Caco-2 (cell line): Measurements from ENCODE around the gene PPL. TPM values are rescaled to one million over a fixed set of nuclear protein-coding genes. Genes with fewer than 3 reads are reported as not detected.

Experiments used
- BruUV-seq: library from RNA; stranded (reverse); fragments of 400-500 nt; replicated peaks from 2 replicates; lab custom pipeline; 2021; lab: Mats Ljungman, UMichigan
- CTCF ChIA-PET: fragments of 300-600 bp; sonication (Branson Sonifier 250); formaldehyde crosslinking; loops from one replicate; lab custom pipeline; 2022; ENCODE audit warnings: antibody characterized with exemption; lab: Charles Lee
- POLR2A ChIA-PET: fragments of 300-600 bp; sonication (Branson Sonifier 250); formaldehyde crosslinking; loops from one replicate; lab custom pipeline; 2022; ENCODE audit warnings: antibody characterized with exemption; lab: Charles Lee
- DNase-seq, 2 experiments: peaks; one replicate each; pipeline versions ENCODE4 v3.0.0 to v3.0.0-alpha.2; 2020 to 2022
- H3K27me3 ChIP-seq: replicated peaks from 2 replicates; pipeline ENCODE4 v1.6.0; 2011; ENCODE audit warnings: low read length; ENCODE audit not compliant: control insufficient read depth, insufficient read depth
- H3K36me3 ChIP-seq: 2 replicates; pipeline ENCODE4 v1.5.1; 2011; ENCODE audit warnings: low read length; ENCODE audit not compliant: control insufficient read depth, insufficient read depth
- H3K4me1 ChIP-seq: fragments of 250-450 bp; sonication (Bioruptor Pico); 2 replicates; pipeline ENCODE4 v1.5.1; 2020; ENCODE audit warnings: mild to moderate bottlenecking
- H3K4me3 ChIP-seq: 2 replicates; pipeline ENCODE4 v1.5.1; 2011; ENCODE audit warnings: low read depth, mild to moderate bottlenecking, control low read depth, low read length
- H3K9me3 ChIP-seq: fragments of 250-450 bp; sonication (Bioruptor Pico); 2 replicates; pipeline ENCODE4 v1.5.1; 2020; ENCODE audit warnings: mild to moderate bottlenecking, moderate library complexity
- H3K27ac Mint-ChIP-seq: one replicate; pipeline ENCODE4 v1.8.0; 2022; ENCODE audit warnings: mixed read lengths; ENCODE audit not compliant: unreplicated experiment
- H3K27me3 Mint-ChIP-seq: one replicate; pipeline ENCODE4 v1.8.0; 2022; ENCODE audit warnings: mixed read lengths; ENCODE audit not compliant: insufficient read depth, unreplicated experiment
- H3K36me3 Mint-ChIP-seq: one replicate; pipeline ENCODE4 v1.8.0; 2022; ENCODE audit warnings: mild to moderate bottlenecking, mixed read lengths; ENCODE audit not compliant: insufficient read depth, unreplicated experiment
- H3K4me1 Mint-ChIP-seq: one replicate; pipeline ENCODE4 v1.8.0; 2022; ENCODE audit warnings: low read depth, mixed read lengths; ENCODE audit not compliant: unreplicated experiment
- H3K4me3 Mint-ChIP-seq: one replicate; pipeline ENCODE4 v1.8.0; 2022; ENCODE audit warnings: mild to moderate bottlenecking, moderate library complexity, mixed read lengths; ENCODE audit not compliant: unreplicated experiment
- H3K9me3 Mint-ChIP-seq: one replicate; pipeline ENCODE4 v1.8.0; 2022; ENCODE audit warnings: mixed read lengths; ENCODE audit not compliant: unreplicated experiment
- intact Hi-C: fragments of 100-400 bp; cut with micrococcal nuclease; formaldehyde crosslinking; loops from one replicate; pipeline ENCODE4 v1.10.0; 2022; ENCODE audit not compliant: unreplicated experiment
- total RNA-seq: library from RNA; stranded (reverse); gene quantifications from 2 replicates; pipeline ENCODE4 v1.2.3, GENCODE V29; 2022
- TF ChIP-seq, protein P1 (sequence below), 2 experiments: fragments of 200-600 bp in 1 of 2; IDR thresholded peaks; 1 replicate in 1 of 2; 2 replicates in 1 of 2; pipeline versions ENCODE4 v1.5.1 to v1.8.0; 2011 to 2022; ENCODE audit warnings: antibody characterized with exemption in 1 of 2, control low read depth in 1 of 2, inconsistent platforms in 1 of 2, low read depth in 1 of 2, low read length in 1 of 2, mild to moderate bottlenecking in 1 of 2, moderate library complexity in 1 of 2; ENCODE audit not compliant: insufficient read depth in 1 of 2, severe bottlenecking in 1 of 2, unreplicated experiment in 1 of 2

Gene PPL
- total RNA-seq, 1 experiment from 2014 or later = 68.1 TPM

GRCh38 chr16:4914528-4915225, 22.3 kb downstream of the PPL start:
- Histone ChIP-seq H3K4me3 (no peak overlapping the region), H3K9me3 (no peaks in the 10 kb centered on the region), H3K27me3 (no peaks in the 10 kb centered on the region), H3K36me3 (no peaks in the 10 kb centered on the region), H3K4me1 (peaks cover 43% of the 10 kb centered on the region)
- CTCF ChIA-PET = no interaction called here
- DNase-seq = no peak
- no peaks in the 10 kb centered on the region for H3K27me3 Mint-ChIP-seq
- intact Hi-C loops = no loop called here
- no peak overlapping the region for H3K4me3 Mint-ChIP-seq
- POLR2A ChIA-PET = no interaction called here
- H3K9me3 Mint-ChIP-seq = no peaks in the 10 kb centered on the region
- BruUV-seq = no TSS peak
- TF ChIP-seq, protein P1, sequence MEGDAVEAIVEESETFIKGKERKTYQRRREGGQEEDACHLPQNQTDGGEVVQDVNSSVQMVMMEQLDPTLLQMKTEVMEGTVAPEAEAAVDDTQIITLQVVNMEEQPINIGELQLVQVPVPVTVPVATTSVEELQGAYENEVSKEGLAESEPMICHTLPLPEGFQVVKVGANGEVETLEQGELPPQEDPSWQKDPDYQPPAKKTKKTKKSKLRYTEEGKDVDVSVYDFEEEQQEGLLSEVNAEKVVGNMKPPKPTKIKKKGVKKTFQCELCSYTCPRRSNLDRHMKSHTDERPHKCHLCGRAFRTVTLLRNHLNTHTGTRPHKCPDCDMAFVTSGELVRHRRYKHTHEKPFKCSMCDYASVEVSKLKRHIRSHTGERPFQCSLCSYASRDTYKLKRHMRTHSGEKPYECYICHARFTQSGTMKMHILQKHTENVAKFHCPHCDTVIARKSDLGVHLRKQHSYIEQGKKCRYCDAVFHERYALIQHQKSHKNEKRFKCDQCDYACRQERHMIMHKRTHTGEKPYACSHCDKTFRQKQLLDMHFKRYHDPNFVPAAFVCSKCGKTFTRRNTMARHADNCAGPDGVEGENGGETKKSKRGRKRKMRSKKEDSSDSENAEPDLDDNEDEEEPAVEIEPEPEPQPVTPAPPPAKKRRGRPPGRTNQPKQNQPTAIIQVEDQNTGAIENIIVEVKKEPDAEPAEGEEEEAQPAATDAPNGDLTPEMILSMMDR (IDR thresholded peaks at IDR 0.05; ENCODE audit: insufficient read depth in 1 of 2, low read depth in 1 of 2, low read length in 1 of 2, severe bottlenecking in 1 of 2, unreplicated experiment in 1 of 2) = no peak
- H3K4me1 Mint-ChIP-seq = peaks cover 19% of the 10 kb centered on the region
- H3K27ac Mint-ChIP-seq = no peak overlapping the region
- peaks cover 39% of the 10 kb centered on the region for H3K36me3 Mint-ChIP-seq

DNA sequence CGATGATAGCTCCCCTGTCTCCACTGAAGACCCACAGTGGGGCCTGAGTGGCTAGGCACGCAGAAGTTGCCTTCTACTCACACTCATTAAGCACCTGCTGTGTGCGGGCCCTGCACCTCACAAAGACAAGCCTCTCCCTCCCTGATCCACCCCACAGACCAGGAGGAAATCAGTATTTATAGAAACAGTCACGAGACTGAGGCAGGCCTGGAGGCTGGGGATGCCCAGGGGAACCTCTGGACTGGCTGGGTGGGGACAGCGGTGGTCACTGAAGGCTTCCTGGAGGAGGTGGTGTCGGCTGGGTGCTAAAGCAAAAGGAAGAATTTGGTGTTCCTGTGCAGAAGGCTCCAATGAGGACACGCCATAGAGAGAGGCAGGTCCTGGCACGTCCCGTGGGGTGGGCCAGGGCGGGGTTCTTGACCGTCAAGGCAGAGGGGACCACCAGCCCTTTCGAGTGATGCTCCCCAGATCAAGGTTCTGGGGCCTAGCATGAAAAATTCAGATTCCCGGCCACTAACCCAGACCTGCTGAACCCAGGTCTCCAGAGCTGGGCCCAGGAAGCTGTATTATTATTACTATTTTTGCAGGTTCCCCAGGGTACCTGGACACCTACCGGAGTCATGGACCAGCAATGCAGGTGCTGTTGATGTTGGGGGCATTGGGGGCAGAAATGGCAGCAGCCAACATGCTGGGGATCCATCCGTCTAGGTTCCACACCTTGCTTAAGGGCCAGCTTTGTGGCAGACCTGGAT, 23.0 kb downstream of the PPL start:
- Mint-ChIP-seq H3K4me3 (no peak overlapping the region), H3K27ac (peak overlapping the region; percentile 70), H3K4me1 (peaks cover 14% of the 10 kb centered on the region), H3K36me3 (peaks cover 39% of the 10 kb centered on the region), H3K27me3 (no peaks in the 10 kb centered on the region), H3K9me3 (no peaks in the 10 kb centered on the region)
- H3K27me3 ChIP-seq = no peaks in the 10 kb centered on the region
- DNase-seq = no peak
- no peaks in the 10 kb centered on the region for H3K9me3 ChIP-seq
- intact Hi-C loops = no loop called here
- POLR2A ChIA-PET = interaction anchor here (0.6 kb wide), 1 partner anchor 53 kb away, joined by 3 read pairs; no protein-coding TSS in a partner anchor
- no TSS peak for BruUV-seq
- H3K4me3 ChIP-seq = no peak overlapping the region
- CTCF ChIA-PET = interaction anchor here (0.6 kb wide), 1 partner anchor 22 kb away, joined by 4 read pairs; no protein-coding TSS in a partner anchor
- TF ChIP-seq, protein P1 (IDR thresholded peaks at IDR 0.05; ENCODE audit: insufficient read depth in 1 of 2, low read depth in 1 of 2, low read length in 1 of 2, severe bottlenecking in 1 of 2, unreplicated experiment in 1 of 2) = no peak
- H3K36me3 ChIP-seq = no peaks in the 10 kb centered on the region
- peaks cover 35% of the 10 kb centered on the region for H3K4me1 ChIP-seq

GRCh38 chr16:4913130-4913773, 23.7 kb downstream of the PPL start:
- no peaks in the 10 kb centered on the region for H3K36me3 ChIP-seq
- TF ChIP-seq, protein P1 (IDR thresholded peaks at IDR 0.05; ENCODE audit: insufficient read depth in 1 of 2, low read depth in 1 of 2, low read length in 1 of 2, severe bottlenecking in 1 of 2, unreplicated experiment in 1 of 2) = no peak
- Mint-ChIP-seq H3K9me3 (no peaks in the 10 kb centered on the region), H3K27ac (peak overlapping the region; percentile 70), H3K4me1 (peaks cover 14% of the 10 kb centered on the region), H3K27me3 (no peaks in the 10 kb centered on the region), H3K4me3 (no peak overlapping the region), H3K36me3 (peaks cover 39% of the 10 kb centered on the region)
- H3K4me3 ChIP-seq = no peak overlapping the region
- BruUV-seq = no TSS peak
- ChIA-PET CTCF (no interaction called here), POLR2A (interaction anchor here (0.6 kb wide), 1 partner anchor 54 kb away, joined by 3 read pairs; no protein-coding TSS in a partner anchor)
- peaks cover 28% of the 10 kb centered on the region for H3K4me1 ChIP-seq
- H3K9me3 ChIP-seq = no peaks in the 10 kb centered on the region
- H3K27me3 ChIP-seq = no peaks in the 10 kb centered on the region
- intact Hi-C loops = no loop called here
- no peak for DNase-seq
